Measurements from ENCODE around the gene PPP1R14D. TPM values are rescaled to one million over a fixed set of nuclear protein-coding genes. Genes with fewer than 3 reads are reported as not detected.
"Not testable (repeated sequence)": the region's sequence is repeated elsewhere in the genome, so short reads cannot be mapped to it uniquely, and the experiment has no call there.

The PPP1R14D gene
- total and polyA plus RNA-seq, 5 experiments from 2014 or later: not detected

DNA sequence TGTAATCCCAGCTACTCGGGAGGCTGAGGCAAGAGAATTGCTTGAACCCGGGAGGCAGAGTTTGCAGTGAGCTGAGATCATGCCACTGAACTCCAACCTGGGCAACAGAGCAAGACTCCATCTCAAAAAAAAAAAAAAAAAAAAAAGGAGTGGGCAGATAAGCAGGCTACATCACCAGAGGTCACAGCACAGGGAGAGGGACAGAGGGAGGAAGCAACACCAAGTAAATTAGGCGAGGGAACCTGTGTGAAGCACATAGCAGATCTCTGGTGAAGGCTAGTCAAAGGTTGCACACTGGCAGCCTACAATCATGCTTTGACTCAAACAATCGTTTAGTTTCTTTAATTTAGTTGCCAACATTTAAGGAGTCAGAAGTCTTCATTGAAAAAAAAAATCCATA is 32.6 kb upstream of the PPP1R14D start:
- ATAC-seq, H3K9me3 Mint-ChIP-seq, H3K4me3 Mint-ChIP-seq, DNase-seq, H3K27ac Mint-ChIP-seq, H3K36me3 Mint-ChIP-seq, H3K27me3 Mint-ChIP-seq: not testable (repeated sequence)
- POLR2A ChIA-PET: interaction anchor here (0.5 kb wide), 1 partner anchor 916 kb away, joined by 3 read pairs; no protein-coding TSS in a partner anchor
- peaks cover 6 to 15% (median 11%) of the 10 kb centered on the region in 4 donors for H3K4me1 Mint-ChIP-seq

- Mint-ChIP-seq H3K27me3 (peaks cover 0 to 7% (median 0%) of the 10 kb centered on the region in 5 donors), H3K9me3 (no peaks in the 10 kb centered on the region), H3K4me1 (peaks cover 6 to 15% (median 11%) of the 10 kb centered on the region in 4 donors), H3K36me3 (no peaks in the 10 kb centered on the region), H3K4me3 (no peak overlapping the region), H3K27ac (peak overlapping the region in 2 of 10 donors; percentile 33 to 52)
- DNase-seq (peak; percentile 64 to 88 (median 78)), ATAC-seq (peak; percentile 87 to 88)
- POLR2A ChIA-PET: interaction anchor here (1.2 to 3.9 kb wide), 3 partner anchors 14 to 39 kb away, joined by 4 to 49 read pairs (median 5); partner anchors contain the start of genes RHOV and VPS18
These were observed 30.8 kb upstream of the PPP1R14D start for GRCh38 chr15:40859206-40859851.

GRCh38 chr15:40858706-40859105 is 30.2 kb upstream of the PPP1R14D start:
- peaks cover 6 to 15% (median 11%) of the 10 kb centered on the region in 4 donors for H3K4me1 Mint-ChIP-seq

DNA sequence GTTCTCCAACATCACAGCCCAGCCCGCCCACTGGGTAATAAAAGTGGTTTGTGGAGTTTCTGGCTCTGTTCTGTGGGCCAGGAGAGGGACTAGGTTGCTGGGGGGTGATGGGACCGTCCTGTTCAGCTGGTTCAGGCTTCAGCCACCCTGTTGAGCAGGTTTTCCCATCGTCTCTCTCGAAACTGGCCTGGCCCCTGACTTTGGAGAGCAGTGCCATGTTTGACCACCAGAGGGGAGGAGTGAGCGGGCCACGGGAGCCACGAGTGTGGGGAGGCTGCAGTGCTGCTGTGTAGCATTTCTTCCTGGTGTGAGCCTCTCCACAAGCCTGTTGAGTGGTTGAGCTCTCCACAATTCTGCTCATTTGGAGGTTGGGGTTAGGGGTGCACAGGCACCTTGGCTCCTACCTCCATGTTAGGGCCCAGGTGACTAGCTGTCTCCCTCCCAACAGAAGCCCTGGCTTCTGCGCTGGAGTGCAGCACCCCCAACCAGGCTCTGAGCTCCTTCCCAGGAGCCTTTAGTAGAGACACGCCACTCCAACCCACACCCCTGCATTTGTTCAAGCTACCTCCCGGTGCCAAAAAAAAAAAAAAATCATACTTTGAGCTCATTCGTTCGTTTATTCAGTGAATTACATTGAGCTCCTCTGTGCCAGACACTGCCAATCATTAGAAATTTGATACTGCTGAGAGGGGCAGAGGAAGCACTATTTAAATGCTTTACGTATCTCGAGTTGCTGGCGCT is 29.3 kb upstream of the PPP1R14D start:
- peaks cover 6 to 15% (median 11%) of the 10 kb centered on the region in 4 donors for H3K4me1 Mint-ChIP-seq
- no peaks in the 10 kb centered on the region for H3K36me3 Mint-ChIP-seq
- ATAC-seq: peak; percentile 88 to 94
- H3K9me3 Mint-ChIP-seq: no peaks in the 10 kb centered on the region
- POLR2A ChIA-PET: interaction anchor here (0.6 to 3.9 kb wide), 5 partner anchors 36 to 351 kb away, joined by 3 to 49 read pairs (median 5); partner anchors contain the start of gene VPS18
- H3K27me3 Mint-ChIP-seq: peaks cover 0 to 4% (median 0%) of the 10 kb centered on the region in 5 donors
- no peak overlapping the region for H3K4me3 Mint-ChIP-seq
- H3K27ac Mint-ChIP-seq: peak overlapping the region in 2 of 10 donors; percentile 3 to 29
- DNase-seq: peak; percentile 63 to 84 (median 78)

More at GRCh38 chr15:40858706-40859105, 30.2 kb upstream of the PPP1R14D start:
- peaks cover 0 to 7% (median 0%) of the 10 kb centered on the region in 5 donors for H3K27me3 Mint-ChIP-seq
- H3K9me3 Mint-ChIP-seq: no peaks in the 10 kb centered on the region
- no peaks in the 10 kb centered on the region for H3K36me3 Mint-ChIP-seq
- POLR2A ChIA-PET: interaction anchor here (1.0 to 3.9 kb wide), 4 partner anchors 15 to 48 kb away, joined by 4 to 49 read pairs (median 4); partner anchors contain the start of genes RHOV and VPS18
- H3K27ac Mint-ChIP-seq: peak overlapping the region in 1 of 10 donors; percentile 72
- no peak for ATAC-seq
- no peak overlapping the region for H3K4me3 Mint-ChIP-seq
- DNase-seq: no peak

DNA sequence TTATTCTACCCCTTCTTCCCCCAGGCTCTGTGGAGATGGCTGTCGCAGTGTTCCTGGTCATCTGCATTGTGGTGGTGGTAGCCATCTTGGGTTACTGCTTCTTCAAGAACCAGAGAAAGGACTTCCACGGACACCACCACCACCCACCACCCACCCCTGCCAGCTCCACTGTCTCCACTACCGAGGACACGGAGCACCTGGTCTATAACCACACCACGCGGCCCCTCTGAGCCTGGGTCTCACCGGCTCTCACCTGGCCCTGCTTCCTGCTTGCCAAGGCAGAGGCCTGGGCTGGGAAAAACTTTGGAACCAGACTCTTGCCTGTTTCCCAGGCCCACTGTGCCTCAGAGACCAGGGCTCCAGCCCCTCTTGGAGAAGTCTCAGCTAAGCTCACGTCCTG is 28.2 kb upstream of the PPP1R14D start:
- no peaks in the 10 kb centered on the region for H3K9me3 Mint-ChIP-seq
- POLR2A ChIA-PET: interaction anchor here (1.1 to 3.9 kb wide), 2 partner anchors 37 to 48 kb away, joined by 3 to 49 read pairs; partner anchors contain the start of gene VPS18

DNA sequence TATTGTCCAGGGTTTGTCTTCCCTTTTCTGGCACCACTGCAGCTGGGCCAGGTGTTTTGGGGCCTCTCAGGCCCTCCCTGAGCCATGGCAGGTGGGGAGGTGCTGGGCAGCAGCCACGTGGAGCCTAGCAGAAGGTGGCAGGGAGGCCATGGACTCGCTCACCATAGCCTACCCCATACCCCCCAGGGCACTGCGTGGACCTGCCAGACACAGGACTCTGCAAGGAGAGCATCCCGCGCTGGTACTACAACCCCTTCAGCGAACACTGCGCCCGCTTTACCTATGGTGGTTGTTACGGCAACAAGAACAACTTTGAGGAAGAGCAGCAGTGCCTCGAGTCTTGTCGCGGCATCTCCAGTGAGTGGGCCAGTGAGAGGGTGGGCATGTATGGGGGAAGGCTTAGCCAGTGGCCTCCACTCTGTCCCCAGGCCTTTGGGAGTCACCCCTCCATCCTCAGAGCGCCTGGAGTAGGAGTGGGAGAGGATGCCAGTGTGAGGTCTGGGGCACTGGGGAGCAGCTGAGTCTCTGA is 27.3 kb upstream of the PPP1R14D start:
- peak overlapping the region in 1 of 10 donors; percentile 7 for H3K27ac Mint-ChIP-seq
- DNase-seq (no peak), ATAC-seq (no peak)
- no peaks in the 10 kb centered on the region for H3K36me3 Mint-ChIP-seq
- POLR2A ChIA-PET: no interaction called here
- H3K9me3 Mint-ChIP-seq: no peaks in the 10 kb centered on the region
- H3K4me1 Mint-ChIP-seq: peaks cover 6 to 15% (median 11%) of the 10 kb centered on the region in 4 donors
- H3K27me3 Mint-ChIP-seq: peaks cover 0 to 5% (median 0%) of the 10 kb centered on the region in 5 donors
- no peak overlapping the region for H3K4me3 Mint-ChIP-seq

More for the DNA sequence above, 28.2 kb upstream of the PPP1R14D start:
- DNase-seq (no peak), ATAC-seq (no peak)
- Mint-ChIP-seq H3K4me3 (no peak overlapping the region), H3K27ac (no peak overlapping the region), H3K4me1 (peaks cover 6 to 15% (median 11%) of the 10 kb centered on the region in 4 donors), H3K27me3 (peaks cover 0 to 5% (median 0%) of the 10 kb centered on the region in 5 donors), H3K36me3 (no peaks in the 10 kb centered on the region)

- no peak overlapping the region for H3K4me3 Mint-ChIP-seq
- no peaks in the 10 kb centered on the region for H3K9me3 Mint-ChIP-seq
- no peaks in the 10 kb centered on the region for H3K36me3 Mint-ChIP-seq
- H3K4me1 Mint-ChIP-seq: peaks cover 3 to 11% (median 6%) of the 10 kb centered on the region in 4 donors
- POLR2A ChIA-PET: no interaction called here
- ATAC-seq (no peak), DNase-seq (no peak)
- peaks cover 0 to 5% (median 0%) of the 10 kb centered on the region in 5 donors for H3K27me3 Mint-ChIP-seq
- H3K27ac Mint-ChIP-seq: no peak overlapping the region
These were observed 25.7 kb upstream of the PPP1R14D start for GRCh38 chr15:40854161-40854560.

GRCh38 chr15:40853241-40853890 is 24.9 kb upstream of the PPP1R14D start:
- H3K9me3 Mint-ChIP-seq: no peaks in the 10 kb centered on the region

DNA sequence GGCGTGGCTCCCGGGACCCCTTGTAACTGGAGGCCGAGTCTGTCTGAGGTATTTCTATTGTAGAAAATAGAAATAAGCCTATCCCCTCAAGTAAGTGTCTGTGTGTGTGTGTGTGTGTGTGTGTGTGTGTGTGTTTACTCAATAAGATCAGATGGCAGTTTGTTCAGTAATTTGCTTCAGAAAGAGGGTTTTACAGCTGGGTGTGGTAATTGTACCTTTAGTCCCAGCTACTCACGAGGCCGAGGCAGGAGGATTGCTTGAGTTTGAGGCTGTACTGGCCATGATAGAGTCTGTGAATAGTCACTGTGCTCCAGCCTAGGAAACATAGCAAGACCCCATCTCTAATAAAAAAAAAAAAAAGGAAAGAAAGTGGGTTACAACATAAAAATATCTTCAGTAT is 24.0 kb upstream of the PPP1R14D start:
- peaks cover 0 to 5% (median 0%) of the 10 kb centered on the region in 5 donors for H3K27me3 Mint-ChIP-seq
- H3K27ac Mint-ChIP-seq: no peak overlapping the region
- H3K4me1 Mint-ChIP-seq: peaks cover 2 to 7% (median 4%) of the 10 kb centered on the region in 4 donors
- POLR2A ChIA-PET: no interaction called here
- ATAC-seq: no peak
- no peak overlapping the region for H3K4me3 Mint-ChIP-seq
- no peak for DNase-seq
- H3K36me3 Mint-ChIP-seq: no peaks in the 10 kb centered on the region
- H3K9me3 Mint-ChIP-seq: no peaks in the 10 kb centered on the region

More at GRCh38 chr15:40853241-40853890, 24.9 kb upstream of the PPP1R14D start:
- no peak for DNase-seq
- Mint-ChIP-seq H3K27ac (no peak overlapping the region), H3K4me3 (no peak overlapping the region), H3K36me3 (no peaks in the 10 kb centered on the region), H3K4me1 (peaks cover 0 to 6% (median 2%) of the 10 kb centered on the region in 4 donors), H3K27me3 (peaks cover 0 to 5% (median 0%) of the 10 kb centered on the region in 5 donors)
- POLR2A ChIA-PET: no interaction called here
- ATAC-seq: no peak

- no peak overlapping the region for H3K4me3 Mint-ChIP-seq
- H3K27ac Mint-ChIP-seq: peak overlapping the region in 1 of 10 donors; percentile 85
These were observed 22.1 kb upstream of the PPP1R14D start for GRCh38 chr15:40850576-40851112.

GRCh38 chr15:40847223-40847961 is 18.9 kb upstream of the PPP1R14D start:
- POLR2A ChIA-PET: no interaction called here
- Mint-ChIP-seq H3K4me3 (peak overlapping the region in 3 of 10 donors; percentile 13 to 39 (median 34)), H3K27me3 (peaks cover 3 to 16% (median 9%) of the 10 kb centered on the region in 5 donors), H3K27ac (peak overlapping the region in 5 of 10 donors; percentile 15 to 64 (median 34)), H3K9me3 (no peaks in the 10 kb centered on the region), H3K4me1 (peaks cover 9 to 37% (median 16%) of the 10 kb centered on the region in 4 donors), H3K36me3 (no peaks in the 10 kb centered on the region)
- ATAC-seq (no peak), DNase-seq (no peak)

More at GRCh38 chr15:40850576-40851112, 22.1 kb upstream of the PPP1R14D start:
- Mint-ChIP-seq H3K27me3 (peaks cover 0 to 5% (median 0%) of the 10 kb centered on the region in 5 donors), H3K36me3 (no peaks in the 10 kb centered on the region), H3K4me1 (peaks cover 2 to 23% (median 9%) of the 10 kb centered on the region in 4 donors), H3K9me3 (no peaks in the 10 kb centered on the region)
- ATAC-seq (no peak), DNase-seq (no peak)
- POLR2A ChIA-PET: no interaction called here
